Measurements from ENCODE around the gene MRAP2.
"Not testable (repeated sequence)": the region's sequence is repeated elsewhere in the genome, so short reads cannot be mapped to it uniquely, and the experiment has no call there.

Gene MRAP2

DNA sequence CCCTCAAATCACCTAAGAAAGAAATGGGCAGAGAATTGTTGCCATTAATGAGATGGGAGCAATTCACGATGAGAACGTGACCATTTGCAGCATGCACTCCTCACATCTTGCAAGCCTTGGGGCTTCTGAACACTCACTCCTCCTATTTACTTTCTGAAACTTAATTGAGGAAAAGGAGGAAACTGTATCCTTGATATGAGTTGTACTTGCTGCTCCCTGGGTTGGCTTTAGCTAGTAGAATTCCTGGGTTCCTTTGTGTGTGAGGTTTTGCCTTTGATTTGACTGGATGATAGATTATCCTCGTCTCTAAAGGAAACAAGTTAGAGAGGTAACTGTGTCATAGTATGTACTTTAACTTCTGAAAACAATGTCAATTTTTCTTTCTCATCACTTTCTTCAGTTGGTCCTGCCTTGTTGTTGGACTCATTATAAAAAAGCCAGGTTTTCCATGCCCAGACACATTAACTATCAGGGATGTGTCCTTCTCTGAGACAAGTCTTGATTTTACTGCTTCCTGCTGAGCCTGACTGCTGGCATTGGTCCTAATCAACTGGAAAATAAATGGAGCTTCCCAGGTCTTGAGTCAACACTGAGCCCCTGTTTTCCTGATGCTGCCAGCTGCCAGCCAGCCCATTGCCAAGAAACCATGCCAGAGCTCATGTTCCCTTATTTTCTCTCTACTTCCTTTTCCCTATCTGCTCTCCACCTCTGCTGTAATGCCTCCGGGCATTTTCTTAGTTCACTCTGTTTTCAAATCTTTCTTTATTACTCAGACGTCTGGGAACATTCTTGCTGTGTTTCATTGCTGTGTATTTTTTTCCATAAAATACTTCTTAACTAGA lies 6.0 kb upstream of the MRAP2 start:
- no peak overlapping the region for H3K4me3 ChIP-seq (ENCODE audit: low read depth in 1 of 5, low read length in 5 of 5)
- H3K27ac ChIP-seq (ENCODE audit: low read depth, low read length): no peak overlapping the region
- H3K9me3 ChIP-seq (ENCODE audit: control insufficient read depth in 5 of 5, low read length in 5 of 5): no peaks in the 10 kb centered on the region
- H3K36me3 ChIP-seq (ENCODE audit: control insufficient read depth in 5 of 5, insufficient read depth in 5 of 5, low read length in 5 of 5): no peaks in the 10 kb centered on the region
- no peak overlapping the region for H3K9ac ChIP-seq (ENCODE audit: low read length in 5 of 5)
- no peaks in the 10 kb centered on the region for H3K4me1 ChIP-seq (ENCODE audit: control insufficient read depth in 5 of 5, insufficient read depth in 5 of 5, low read length in 5 of 5)
- H3K27me3 ChIP-seq (ENCODE audit: control insufficient read depth in 5 of 5, insufficient read depth in 4 of 5, low read length in 5 of 5): no peaks in the 10 kb centered on the region

DNA sequence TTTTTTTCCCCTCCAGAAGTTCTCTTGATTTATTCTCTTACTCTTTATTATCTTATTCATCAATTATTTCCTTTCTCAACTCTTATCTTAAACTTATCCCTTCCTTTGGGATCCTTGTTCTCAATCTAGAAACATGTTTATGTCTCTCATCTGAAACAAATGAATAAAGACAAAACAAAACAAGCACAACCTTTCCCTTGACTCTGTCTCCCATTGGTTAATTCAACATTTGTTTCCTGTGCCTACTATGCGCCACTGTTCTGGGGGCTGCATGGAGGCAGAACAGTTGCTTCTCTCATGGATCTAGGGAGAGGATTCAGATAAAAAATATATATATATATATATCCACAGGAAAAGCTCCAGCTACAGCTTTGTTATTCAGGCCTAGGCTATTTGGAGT lies 5.2 kb upstream of the MRAP2 start:
- no peak overlapping the region for H3K4me3 ChIP-seq (ENCODE audit: low read depth in 1 of 5, low read length in 5 of 5)
- H3K9ac ChIP-seq (ENCODE audit: low read length in 5 of 5): no peak overlapping the region
- no peak overlapping the region for H3K27ac ChIP-seq (ENCODE audit: low read depth, low read length)
- H3K36me3 ChIP-seq (ENCODE audit: control insufficient read depth in 5 of 5, insufficient read depth in 5 of 5, low read length in 5 of 5): no peaks in the 10 kb centered on the region
- H3K9me3 ChIP-seq (ENCODE audit: control insufficient read depth in 5 of 5, low read length in 5 of 5): no peaks in the 10 kb centered on the region
- H3K4me1 ChIP-seq (ENCODE audit: control insufficient read depth in 5 of 5, insufficient read depth in 5 of 5, low read length in 5 of 5): peaks cover 0 to 3% (median 3%) of the 10 kb centered on the region in 5 donors
- H3K27me3 ChIP-seq (ENCODE audit: control insufficient read depth in 5 of 5, insufficient read depth in 4 of 5, low read length in 5 of 5): peaks cover 0 to 4% (median 0%) of the 10 kb centered on the region in 5 donors

DNA sequence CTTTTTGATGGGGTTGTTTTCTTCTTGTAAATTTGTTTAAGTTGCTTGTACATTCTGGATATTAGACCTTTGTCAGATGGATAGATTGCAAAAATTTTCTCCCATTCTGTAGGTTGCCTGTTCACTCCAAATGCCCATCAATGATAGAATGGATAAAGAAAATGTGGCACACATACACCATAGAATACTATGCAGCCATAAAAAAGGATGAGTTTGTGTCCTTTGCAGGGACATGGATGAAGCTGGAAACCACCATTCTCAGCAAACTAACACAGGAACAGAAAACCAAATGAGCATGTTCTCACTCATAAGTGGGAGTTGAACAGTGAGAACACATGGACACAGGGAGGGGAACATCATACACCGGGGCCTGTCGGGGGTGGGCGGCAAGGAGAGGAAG lies 1.6 kb upstream of the MRAP2 start:
- H3K9me3 ChIP-seq (ENCODE audit: control insufficient read depth in 5 of 5, low read length in 5 of 5); H3K27ac ChIP-seq (ENCODE audit: low read depth, low read length); H3K9ac ChIP-seq (ENCODE audit: low read length in 5 of 5); H3K36me3 ChIP-seq (ENCODE audit: control insufficient read depth in 5 of 5, insufficient read depth in 5 of 5, low read length in 5 of 5); H3K4me3 ChIP-seq (ENCODE audit: low read depth in 1 of 5, low read length in 5 of 5): not testable (repeated sequence)
- Histone ChIP-seq H3K27me3 (ENCODE audit: control insufficient read depth in 5 of 5, insufficient read depth in 4 of 5, low read length in 5 of 5) (peaks cover 3 to 17% (median 6%) of the 10 kb centered on the region in 5 donors), H3K4me1 (ENCODE audit: control insufficient read depth in 5 of 5, insufficient read depth in 5 of 5, low read length in 5 of 5) (peaks cover 0 to 15% (median 11%) of the 10 kb centered on the region in 5 donors)

DNA sequence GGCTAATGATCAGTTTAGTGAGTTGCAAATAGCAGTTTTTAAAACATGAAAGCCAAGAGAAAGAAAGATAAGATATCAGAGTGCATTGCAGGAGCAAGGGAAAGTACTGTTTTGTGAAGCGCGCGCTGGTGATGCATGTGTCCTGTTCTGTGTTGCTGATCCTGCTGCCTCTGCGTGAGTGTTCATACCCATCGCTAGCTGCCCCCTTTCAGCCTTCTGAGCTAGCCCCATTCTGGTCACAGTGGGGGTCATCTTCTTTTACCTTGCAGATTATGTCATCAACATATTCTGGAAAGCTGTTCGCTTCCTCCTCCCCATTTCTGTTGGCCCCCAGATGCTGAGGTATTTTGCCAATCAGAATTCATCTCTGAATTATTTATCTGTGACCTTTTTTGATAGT lies 1.9 kb downstream of the MRAP2 start:
- no peak overlapping the region for H3K4me3 ChIP-seq (ENCODE audit: low read depth in 1 of 5, low read length in 5 of 5)
- H3K36me3 ChIP-seq (ENCODE audit: control insufficient read depth in 5 of 5, insufficient read depth in 5 of 5, low read length in 5 of 5): no peaks in the 10 kb centered on the region
- H3K27ac ChIP-seq (ENCODE audit: low read depth, low read length): no peak overlapping the region
- no peak overlapping the region for H3K9ac ChIP-seq (ENCODE audit: low read length in 5 of 5)
- peaks cover 3 to 22% (median 8%) of the 10 kb centered on the region in 5 donors for H3K27me3 ChIP-seq (ENCODE audit: control insufficient read depth in 5 of 5, insufficient read depth in 4 of 5, low read length in 5 of 5)
- H3K9me3 ChIP-seq (ENCODE audit: control insufficient read depth in 5 of 5, low read length in 5 of 5): peaks cover 0 to 4% (median 0%) of the 10 kb centered on the region in 5 donors
- H3K4me1 ChIP-seq (ENCODE audit: control insufficient read depth in 5 of 5, insufficient read depth in 5 of 5, low read length in 5 of 5): peaks cover 0 to 15% (median 11%) of the 10 kb centered on the region in 5 donors

DNA sequence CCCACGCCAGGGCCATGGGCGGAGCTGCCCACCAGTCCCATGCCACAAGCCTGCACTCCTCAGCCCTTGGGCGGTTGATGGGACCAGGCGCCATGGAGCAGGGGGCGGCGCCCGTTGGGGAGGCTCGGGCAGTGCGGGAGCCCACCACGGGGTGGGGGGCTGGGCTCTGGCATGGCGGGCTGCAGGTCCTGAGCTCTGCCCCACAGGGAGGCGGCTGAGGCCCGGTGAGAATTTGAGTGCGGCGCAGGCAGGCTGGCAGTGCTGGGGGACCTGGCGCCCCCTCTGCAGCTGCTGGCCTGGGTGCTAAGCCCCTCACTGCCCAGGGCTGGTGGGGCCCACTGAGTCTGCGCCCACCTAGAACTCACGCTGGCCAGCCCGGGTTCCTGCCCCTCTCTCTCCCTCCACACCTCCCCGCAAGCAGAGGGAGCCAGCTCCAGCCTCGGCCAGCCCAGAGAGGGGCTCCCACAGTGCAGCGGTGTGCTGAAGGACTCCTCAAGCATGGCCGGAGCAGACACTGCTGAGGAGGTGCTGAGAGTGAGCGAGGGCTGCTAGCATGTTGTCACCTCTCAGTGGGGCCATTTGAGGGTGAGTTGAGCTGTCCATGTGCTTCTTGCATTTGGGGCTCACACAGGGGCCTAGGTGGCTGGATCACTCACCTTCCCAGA lies 4.0 kb downstream of the MRAP2 start:
- H3K27ac ChIP-seq (ENCODE audit: low read depth, low read length): no peak overlapping the region
- H3K36me3 ChIP-seq (ENCODE audit: control insufficient read depth in 5 of 5, insufficient read depth in 5 of 5, low read length in 5 of 5): no peaks in the 10 kb centered on the region
- H3K27me3 ChIP-seq (ENCODE audit: control insufficient read depth in 5 of 5, insufficient read depth in 4 of 5, low read length in 5 of 5): peaks cover 3 to 22% (median 8%) of the 10 kb centered on the region in 5 donors
- H3K9ac ChIP-seq (ENCODE audit: low read length in 5 of 5): no peak overlapping the region
- H3K4me3 ChIP-seq (ENCODE audit: low read depth in 1 of 5, low read length in 5 of 5): no peak overlapping the region
- peaks cover 0 to 4% (median 0%) of the 10 kb centered on the region in 5 donors for H3K9me3 ChIP-seq (ENCODE audit: control insufficient read depth in 5 of 5, low read length in 5 of 5)
- H3K4me1 ChIP-seq (ENCODE audit: control insufficient read depth in 5 of 5, insufficient read depth in 5 of 5, low read length in 5 of 5): peaks cover 0 to 15% (median 11%) of the 10 kb centered on the region in 5 donors

DNA sequence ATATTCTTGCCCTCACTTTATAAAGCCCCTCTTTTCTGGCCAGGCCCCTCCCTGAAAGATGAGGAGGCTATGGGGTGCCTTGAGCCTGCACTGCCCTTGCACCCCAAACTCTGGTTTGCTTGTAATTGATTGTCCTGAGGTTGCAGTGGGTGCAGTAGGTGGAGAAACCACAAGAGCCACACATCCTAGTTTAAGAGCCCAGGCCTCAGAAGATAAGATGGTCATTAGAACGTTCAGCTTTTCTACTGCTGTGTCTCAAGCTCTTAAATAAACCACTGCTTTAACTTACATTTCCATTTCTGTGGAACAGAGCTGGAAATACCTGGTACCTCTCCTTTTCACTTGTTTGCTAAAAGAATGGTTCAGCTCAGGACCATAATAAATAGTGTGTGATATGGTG lies 9.0 kb downstream of the MRAP2 start:
- Histone ChIP-seq H3K27me3 (ENCODE audit: control insufficient read depth in 5 of 5, insufficient read depth in 4 of 5, low read length in 5 of 5) (peaks cover 0 to 5% (median 2%) of the 10 kb centered on the region in 5 donors), H3K4me1 (ENCODE audit: control insufficient read depth in 5 of 5, insufficient read depth in 5 of 5, low read length in 5 of 5) (no peaks in the 10 kb centered on the region), H3K9ac (ENCODE audit: low read length in 5 of 5) (no peak overlapping the region), H3K4me3 (ENCODE audit: low read depth in 1 of 5, low read length in 5 of 5) (no peak overlapping the region), H3K9me3 (ENCODE audit: control insufficient read depth in 5 of 5, low read length in 5 of 5) (peaks cover 0 to 4% (median 0%) of the 10 kb centered on the region in 5 donors), H3K36me3 (ENCODE audit: control insufficient read depth in 5 of 5, insufficient read depth in 5 of 5, low read length in 5 of 5) (no peaks in the 10 kb centered on the region), H3K27ac (ENCODE audit: low read depth, low read length) (no peak overlapping the region)

DNA sequence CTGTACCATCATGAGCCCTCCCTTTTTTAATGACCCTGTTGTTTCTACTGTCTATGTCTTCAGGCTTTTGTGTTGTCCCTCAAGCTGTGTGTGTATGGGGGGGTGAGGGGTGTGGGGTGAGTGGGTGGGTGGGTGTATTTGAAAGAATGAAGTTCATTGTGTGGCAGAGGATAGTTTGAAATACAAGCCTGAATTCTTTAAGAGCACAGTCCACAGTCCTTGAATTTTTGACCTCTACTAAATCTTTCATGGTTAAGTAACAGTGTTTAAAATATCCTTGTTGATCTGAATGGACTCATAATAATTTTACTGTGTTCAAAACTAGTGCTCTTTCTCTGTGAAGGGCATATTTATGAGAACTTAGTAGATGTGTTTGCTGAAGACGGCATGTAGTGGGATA lies 10.0 kb downstream of the MRAP2 start:
- no peaks in the 10 kb centered on the region for H3K36me3 ChIP-seq (ENCODE audit: control insufficient read depth in 5 of 5, insufficient read depth in 5 of 5, low read length in 5 of 5)
- no peak overlapping the region for H3K27ac ChIP-seq (ENCODE audit: low read depth, low read length)
- no peaks in the 10 kb centered on the region for H3K9me3 ChIP-seq (ENCODE audit: control insufficient read depth in 5 of 5, low read length in 5 of 5)
- H3K27me3 ChIP-seq (ENCODE audit: control insufficient read depth in 5 of 5, insufficient read depth in 4 of 5, low read length in 5 of 5): no peaks in the 10 kb centered on the region
- H3K4me3 ChIP-seq (ENCODE audit: low read depth in 1 of 5, low read length in 5 of 5): no peak overlapping the region
- no peak overlapping the region for H3K9ac ChIP-seq (ENCODE audit: low read length in 5 of 5)
- H3K4me1 ChIP-seq (ENCODE audit: control insufficient read depth in 5 of 5, insufficient read depth in 5 of 5, low read length in 5 of 5): no peaks in the 10 kb centered on the region

DNA sequence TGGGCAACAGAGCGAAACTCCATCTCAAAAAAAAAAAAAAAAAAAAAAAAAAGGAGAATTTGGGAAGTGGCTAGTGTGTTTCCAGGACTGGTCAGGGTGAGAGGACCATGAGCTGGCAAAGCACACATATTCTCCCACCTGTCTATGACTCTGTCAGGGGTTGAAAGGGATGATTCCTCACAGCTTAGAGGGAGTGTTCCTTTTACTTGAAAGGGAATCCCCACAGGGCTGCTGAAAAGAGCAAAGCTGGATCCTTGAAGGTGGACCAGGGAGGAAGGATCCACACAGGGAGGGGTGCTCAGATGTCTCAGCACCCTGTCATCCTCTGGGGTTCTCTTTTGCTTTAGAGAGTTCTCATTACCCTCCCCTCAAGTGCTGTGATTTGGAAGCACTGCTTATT lies 13.2 kb downstream of the MRAP2 start:
- Histone ChIP-seq H3K9ac (ENCODE audit: low read length in 5 of 5) (no peak overlapping the region), H3K36me3 (ENCODE audit: control insufficient read depth in 5 of 5, insufficient read depth in 5 of 5, low read length in 5 of 5) (no peaks in the 10 kb centered on the region), H3K4me3 (ENCODE audit: low read depth in 1 of 5, low read length in 5 of 5) (no peak overlapping the region), H3K27me3 (ENCODE audit: control insufficient read depth in 5 of 5, insufficient read depth in 4 of 5, low read length in 5 of 5) (peaks cover 0 to 4% (median 0%) of the 10 kb centered on the region in 5 donors), H3K4me1 (ENCODE audit: control insufficient read depth in 5 of 5, insufficient read depth in 5 of 5, low read length in 5 of 5) (peaks cover 0 to 2% (median 0%) of the 10 kb centered on the region in 5 donors), H3K27ac (ENCODE audit: low read depth, low read length) (no peak overlapping the region), H3K9me3 (ENCODE audit: control insufficient read depth in 5 of 5, low read length in 5 of 5) (no peaks in the 10 kb centered on the region)

DNA sequence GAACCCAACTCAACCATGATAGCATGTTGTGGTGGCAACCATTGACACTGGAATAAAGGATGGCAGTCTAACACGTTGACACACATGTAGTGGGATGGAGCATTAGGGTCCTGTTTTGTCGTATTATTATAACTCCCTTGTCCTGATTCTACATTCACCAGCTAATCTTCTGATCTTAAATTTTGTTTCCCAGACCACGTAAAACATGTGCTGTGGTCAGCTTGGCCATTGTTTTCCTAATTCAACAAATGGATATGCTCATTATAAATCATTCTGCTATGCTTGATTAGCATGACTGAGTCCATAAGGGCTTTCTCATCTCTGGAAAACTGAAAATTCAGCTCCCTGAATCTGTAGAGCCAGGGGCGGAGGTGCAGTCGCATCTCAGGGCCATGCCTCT lies 15.0 kb downstream of the MRAP2 start:
- Histone ChIP-seq H3K4me1 (ENCODE audit: control insufficient read depth in 5 of 5, insufficient read depth in 5 of 5, low read length in 5 of 5) (peaks cover 0 to 12% (median 6%) of the 10 kb centered on the region in 5 donors), H3K27ac (ENCODE audit: low read depth, low read length) (no peak overlapping the region), H3K9me3 (ENCODE audit: control insufficient read depth in 5 of 5, low read length in 5 of 5) (no peaks in the 10 kb centered on the region), H3K36me3 (ENCODE audit: control insufficient read depth in 5 of 5, insufficient read depth in 5 of 5, low read length in 5 of 5) (no peaks in the 10 kb centered on the region), H3K27me3 (ENCODE audit: control insufficient read depth in 5 of 5, insufficient read depth in 4 of 5, low read length in 5 of 5) (peaks cover 0 to 4% (median 0%) of the 10 kb centered on the region in 5 donors), H3K4me3 (ENCODE audit: low read depth in 1 of 5, low read length in 5 of 5) (no peak overlapping the region), H3K9ac (ENCODE audit: low read length in 5 of 5) (no peak overlapping the region)

DNA sequence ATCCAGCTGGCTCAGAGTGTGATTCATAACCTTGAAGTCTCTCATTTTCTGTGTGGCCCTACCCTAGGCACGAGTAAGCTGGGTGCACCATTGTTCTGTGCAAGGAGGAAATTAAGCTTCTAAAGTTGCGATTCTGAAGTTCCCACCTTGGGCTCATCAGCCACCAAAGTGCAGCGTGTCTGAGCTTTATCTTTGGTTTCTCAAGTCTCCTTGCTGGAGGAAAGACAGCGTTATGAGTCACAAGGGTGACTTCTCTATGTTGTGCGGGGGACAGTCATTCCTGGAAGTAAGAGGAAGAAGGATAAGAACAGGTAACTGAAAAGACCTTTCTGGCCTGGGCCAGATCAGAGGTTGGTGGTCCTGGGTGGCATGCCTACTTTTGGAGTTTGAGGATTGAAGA lies 16.8 kb downstream of the MRAP2 start:
- H3K27me3 ChIP-seq (ENCODE audit: control insufficient read depth in 5 of 5, insufficient read depth in 4 of 5, low read length in 5 of 5): peaks cover 0 to 4% (median 0%) of the 10 kb centered on the region in 5 donors
- no peak overlapping the region for H3K27ac ChIP-seq (ENCODE audit: low read depth, low read length)
- H3K4me1 ChIP-seq (ENCODE audit: control insufficient read depth in 5 of 5, insufficient read depth in 5 of 5, low read length in 5 of 5): peaks cover 0 to 12% (median 6%) of the 10 kb centered on the region in 5 donors
- no peaks in the 10 kb centered on the region for H3K36me3 ChIP-seq (ENCODE audit: control insufficient read depth in 5 of 5, insufficient read depth in 5 of 5, low read length in 5 of 5)
- H3K4me3 ChIP-seq (ENCODE audit: low read depth in 1 of 5, low read length in 5 of 5): no peak overlapping the region
- H3K9ac ChIP-seq (ENCODE audit: low read length in 5 of 5): no peak overlapping the region
- no peaks in the 10 kb centered on the region for H3K9me3 ChIP-seq (ENCODE audit: control insufficient read depth in 5 of 5, low read length in 5 of 5)

Measured in subcutaneous abdominal adipose tissue (tissue), 5 donors.